WERI-Rb-1 (cell line): Measurements from ENCODE around the gene TMEM52.

Experiments
- DNase-seq: peaks from one replicate; pipeline ENCODE4 v3.0.0-alpha.2; 2020
- H3K27ac ChIP-seq: fragments of 250-450 bp; sonication (Bioruptor Pico); 2 replicates; pipeline ENCODE4 v1.5.1; 2020; ENCODE audit warnings: mild to moderate bottlenecking, moderate library complexity
- H3K27me3 ChIP-seq: fragments of 250-450 bp; sonication (Bioruptor Pico); 2 replicates; pipeline ENCODE4 v1.5.1; 2021; ENCODE audit warnings: mild to moderate bottlenecking, low read depth, moderate library complexity; ENCODE audit not compliant: insufficient read depth, severe bottlenecking
- H3K36me3 ChIP-seq: fragments of 250-450 bp; sonication (Bioruptor Pico); 2 replicates; pipeline ENCODE4 v1.5.1; 2020; ENCODE audit warnings: mild to moderate bottlenecking, moderate library complexity
- H3K4me3 ChIP-seq: 2 replicates; pipeline ENCODE4 v1.5.1; 2011; ENCODE audit warnings: low read depth, mild to moderate bottlenecking, control low read depth, low read length
- H3K9me3 ChIP-seq: fragments of 250-450 bp; sonication (Bioruptor Pico); 2 replicates; pipeline ENCODE4 v1.5.1; 2021; ENCODE audit warnings: mild to moderate bottlenecking, moderate library complexity; ENCODE audit not compliant: severe bottlenecking
- TF ChIP-seq, protein P1 (sequence below): IDR thresholded peaks from 2 replicates; pipeline ENCODE4 v1.5.1; 2011; ENCODE audit warnings: low read depth, mild to moderate bottlenecking, control low read depth, inconsistent platforms, low read length

The TMEM52 gene

DNA sequence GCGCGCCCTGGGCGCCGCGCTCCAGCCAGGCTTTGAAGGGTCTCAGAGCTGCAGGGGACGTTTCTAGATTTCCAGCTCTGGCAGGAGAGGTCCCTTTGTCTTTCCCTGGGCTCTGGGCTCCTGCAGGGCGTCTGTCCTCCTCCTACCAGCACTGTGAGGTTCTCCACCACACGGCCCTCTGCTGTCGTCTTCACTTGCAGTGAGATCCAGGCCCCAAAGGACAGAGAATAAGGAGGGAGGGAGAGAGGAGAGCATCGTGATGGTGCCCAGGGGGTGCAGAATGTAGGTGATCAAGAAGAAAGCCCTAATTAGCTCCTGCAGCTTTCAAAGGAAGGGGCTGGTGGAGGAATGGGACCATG lies 24.0 kb downstream of the TMEM52 start:
- DNase-seq, result no peak
- no peaks in the 10 kb centered on the region; the same call in 1 of the 2 replicates for H3K36me3 ChIP-seq
- no peaks in the 10 kb centered on the region for H3K9me3 ChIP-seq
- H3K27me3 ChIP-seq, result no peaks in the 10 kb centered on the region
- TF ChIP-seq, protein P1, sequence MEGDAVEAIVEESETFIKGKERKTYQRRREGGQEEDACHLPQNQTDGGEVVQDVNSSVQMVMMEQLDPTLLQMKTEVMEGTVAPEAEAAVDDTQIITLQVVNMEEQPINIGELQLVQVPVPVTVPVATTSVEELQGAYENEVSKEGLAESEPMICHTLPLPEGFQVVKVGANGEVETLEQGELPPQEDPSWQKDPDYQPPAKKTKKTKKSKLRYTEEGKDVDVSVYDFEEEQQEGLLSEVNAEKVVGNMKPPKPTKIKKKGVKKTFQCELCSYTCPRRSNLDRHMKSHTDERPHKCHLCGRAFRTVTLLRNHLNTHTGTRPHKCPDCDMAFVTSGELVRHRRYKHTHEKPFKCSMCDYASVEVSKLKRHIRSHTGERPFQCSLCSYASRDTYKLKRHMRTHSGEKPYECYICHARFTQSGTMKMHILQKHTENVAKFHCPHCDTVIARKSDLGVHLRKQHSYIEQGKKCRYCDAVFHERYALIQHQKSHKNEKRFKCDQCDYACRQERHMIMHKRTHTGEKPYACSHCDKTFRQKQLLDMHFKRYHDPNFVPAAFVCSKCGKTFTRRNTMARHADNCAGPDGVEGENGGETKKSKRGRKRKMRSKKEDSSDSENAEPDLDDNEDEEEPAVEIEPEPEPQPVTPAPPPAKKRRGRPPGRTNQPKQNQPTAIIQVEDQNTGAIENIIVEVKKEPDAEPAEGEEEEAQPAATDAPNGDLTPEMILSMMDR, result no peak
- no peak overlapping the region for H3K27ac ChIP-seq
- no peak overlapping the region for H3K4me3 ChIP-seq

DNA sequence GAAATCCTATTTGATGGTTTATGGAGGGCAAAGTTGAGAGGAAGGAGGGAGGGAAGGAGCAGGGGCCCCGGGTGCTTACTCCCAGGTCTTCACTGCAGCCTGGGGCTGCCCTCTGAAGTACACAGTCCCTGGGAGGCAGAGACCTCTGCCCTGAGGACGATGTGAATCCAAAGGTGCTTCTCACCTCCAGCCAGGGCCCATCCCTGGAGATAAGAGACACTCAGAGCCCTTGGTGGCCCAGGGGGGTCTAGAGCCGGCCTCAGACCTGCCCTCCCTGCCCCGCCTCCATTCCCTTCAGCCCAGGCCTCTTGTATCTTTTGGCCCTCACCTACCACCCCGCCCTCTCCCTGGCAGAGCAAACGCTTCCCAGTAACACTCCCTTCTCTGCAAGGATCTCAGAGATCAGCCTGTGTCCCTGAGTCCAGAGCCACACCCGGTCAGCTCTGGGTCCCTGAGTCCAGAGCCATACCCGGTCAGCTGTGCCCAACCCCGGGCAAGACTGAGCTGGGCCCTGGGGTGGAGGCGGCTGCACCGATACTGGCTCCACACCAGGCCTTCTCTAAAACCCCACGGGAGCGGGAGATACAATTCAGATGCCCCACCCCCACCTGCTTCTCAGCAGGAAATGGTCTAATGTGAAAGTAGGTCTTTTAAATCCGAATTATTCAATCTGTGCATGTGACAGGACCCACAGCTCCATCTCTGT lies 24.6 kb downstream of the TMEM52 start:
- TF ChIP-seq, protein P1, result no peak
- H3K36me3 ChIP-seq, result no peaks in the 10 kb centered on the region; the same call in 1 of the 2 replicates
- H3K27me3 ChIP-seq, result no peaks in the 10 kb centered on the region
- H3K27ac ChIP-seq, result no peak overlapping the region; the same call in 1 of the 2 replicates
- H3K9me3 ChIP-seq, result no peaks in the 10 kb centered on the region
- no peak for DNase-seq
- no peak overlapping the region for H3K4me3 ChIP-seq

DNA sequence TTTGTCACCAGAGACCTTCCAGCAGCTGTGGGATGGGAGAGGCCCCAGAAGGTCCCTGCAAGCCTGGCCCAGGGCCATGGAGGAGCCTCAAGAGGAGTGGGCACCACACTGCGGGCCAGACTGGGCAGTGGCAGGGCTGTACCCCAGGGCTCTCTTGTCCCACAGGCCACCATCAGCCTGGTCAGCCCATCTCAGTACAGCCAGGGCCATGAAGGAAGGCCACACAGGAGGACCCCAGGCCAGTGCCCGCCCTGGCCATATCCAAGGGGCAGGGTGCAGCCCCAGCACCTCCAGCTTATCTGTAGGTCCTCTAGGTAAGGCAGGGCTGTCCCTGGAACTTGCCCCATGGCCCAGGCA lies 25.1 kb downstream of the TMEM52 start:
- H3K27ac ChIP-seq, result no peak overlapping the region
- TF ChIP-seq, protein P1, result no peak
- H3K9me3 ChIP-seq, result no peaks in the 10 kb centered on the region
- no peaks in the 10 kb centered on the region; the same call in 1 of the 2 replicates for H3K36me3 ChIP-seq
- no peak overlapping the region for H3K4me3 ChIP-seq
- DNase-seq, result no peak
- H3K27me3 ChIP-seq, result no peaks in the 10 kb centered on the region

DNA sequence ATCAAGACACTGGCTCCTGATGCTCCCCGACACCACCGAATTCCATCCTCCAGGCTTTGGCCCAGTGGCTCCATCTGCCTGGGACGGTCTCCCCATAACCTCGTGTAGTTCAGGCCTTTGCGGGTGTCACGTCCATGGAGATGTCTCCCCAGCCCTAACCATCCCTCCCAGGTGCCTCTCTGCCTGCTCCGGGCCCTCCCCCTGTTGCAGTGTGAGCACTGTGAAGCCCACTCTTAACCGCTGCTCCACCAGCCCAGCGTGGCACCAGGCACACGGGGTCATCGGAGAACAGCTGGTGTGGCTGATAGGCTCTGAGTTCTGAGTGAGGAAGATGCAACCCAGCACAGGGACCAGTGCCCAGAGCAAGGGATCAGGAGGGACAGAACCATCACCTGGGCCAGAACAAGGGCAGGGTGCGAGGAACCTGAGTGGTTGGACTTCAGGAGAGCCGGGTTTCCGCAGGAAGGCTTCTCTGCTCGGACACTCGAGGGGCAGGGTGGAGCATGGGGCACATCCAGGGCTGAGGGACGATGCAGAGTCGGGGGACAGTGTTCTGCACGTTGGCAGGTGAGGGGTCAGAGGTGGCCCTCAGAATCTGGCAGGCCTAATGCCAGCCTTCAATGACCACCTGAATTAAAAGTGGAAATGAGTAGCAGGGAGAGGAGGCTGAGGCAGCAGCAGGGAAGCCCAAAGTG lies 25.6 kb downstream of the TMEM52 start:
- TF ChIP-seq, protein P1, result no peak
- H3K36me3 ChIP-seq, result no peaks in the 10 kb centered on the region; the same call in 1 of the 2 replicates
- H3K27ac ChIP-seq, result no peak overlapping the region
- no peak for DNase-seq
- H3K27me3 ChIP-seq, result no peaks in the 10 kb centered on the region
- H3K9me3 ChIP-seq, result no peaks in the 10 kb centered on the region
- H3K4me3 ChIP-seq, result no peak overlapping the region

DNA sequence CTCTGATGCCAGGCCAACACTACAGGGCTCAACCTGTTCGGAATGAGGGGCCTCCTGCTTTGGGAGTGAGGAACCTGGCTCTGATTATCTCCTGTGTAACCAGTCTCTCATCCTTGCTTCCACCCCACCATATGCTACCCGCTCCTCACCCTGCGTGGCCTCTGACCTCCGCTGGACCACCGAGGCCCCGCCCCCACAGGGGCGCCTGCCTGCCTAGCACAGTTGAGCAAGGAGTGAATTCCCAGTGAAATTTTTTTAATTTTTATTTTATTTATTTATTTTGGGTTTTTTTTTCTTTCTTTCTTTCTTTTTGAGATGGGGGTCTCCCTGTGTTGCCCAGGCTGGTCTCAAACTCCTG lies 26.3 kb downstream of the TMEM52 start:
- no peaks in the 10 kb centered on the region for H3K9me3 ChIP-seq
- H3K27ac ChIP-seq, result no peak overlapping the region
- TF ChIP-seq, protein P1, result no peak
- H3K36me3 ChIP-seq, result no peaks in the 10 kb centered on the region; the same call in 1 of the 2 replicates
- H3K4me3 ChIP-seq, result no peak overlapping the region
- H3K27me3 ChIP-seq, result no peaks in the 10 kb centered on the region
- DNase-seq, result no peak
